NCI-H524 treated with DMSO at 0.1 percent for 48 hours (cell line): Measurements from ENCODE around the gene TCFL5.

Source experiments
- DNase-seq: peaks from one replicate; lab custom pipeline; 2025; lab: John Stamatoyannopoulos, UW

The TCFL5 gene

GRCh38 chr20:62796699-62797491, 64.7 kb downstream of the TCFL5 start:
- DNase-seq = no peak

GRCh38 chr20:62795023-62795761, 66.4 kb downstream of the TCFL5 start:
- DNase-seq = no peak

GRCh38 chr20:62794007-62794724, 67.5 kb downstream of the TCFL5 start:
- peak; percentile 62 for DNase-seq

- DNase-seq = no peak
Observed at GRCh38 chr20:62793757-62794006, 67.9 kb downstream of the TCFL5 start.

GRCh38 chr20:62792940-62793756, 68.5 kb downstream of the TCFL5 start:
- no peak for DNase-seq

- no peak for DNase-seq
Observed at GRCh38 chr20:62792182-62792939, 69.3 kb downstream of the TCFL5 start.

GRCh38 chr20:62791301-62792181, 70.1 kb downstream of the TCFL5 start:
- peak; percentile 79 for DNase-seq
